HEK293 (cell line): ENCODE data around the gene STAB2.

Experiments
- KLF10 ChIP-seq: fragments of 450-650 bp; IDR thresholded peaks from 2 replicates; pipeline ENCODE4 v1.5.1; 2018; ENCODE audit warnings: missing biosample characterization, mild to moderate bottlenecking, missing genetic modification characterization
- KLF16 ChIP-seq: fragments of 450-650 bp; formaldehyde crosslinking; IDR thresholded peaks from 2 replicates; pipeline ENCODE4 v1.5.1; 2017; ENCODE audit warnings: missing biosample characterization, missing genetic modification characterization
- MYNN ChIP-seq: fragments of 450-650 bp; formaldehyde crosslinking; IDR thresholded peaks from 2 replicates; pipeline ENCODE4 v1.5.1; 2016; ENCODE audit warnings: missing biosample characterization, missing genetic modification characterization, borderline replicate concordance
- PBX3 ChIP-seq: sonication (generic); formaldehyde crosslinking; IDR thresholded peaks from 2 replicates; pipeline ENCODE4 v1.8.1; 2022; ENCODE audit warnings: mild to moderate bottlenecking, moderate library complexity, missing genetic modification reagents
- ZNF18 ChIP-seq: fragments of 450-650 bp; formaldehyde crosslinking; IDR thresholded peaks from 2 replicates; pipeline ENCODE4 v1.5.1; 2016; ENCODE audit warnings: missing biosample characterization, missing genetic modification characterization
- ZNF311 ChIP-seq: fragments of 450-650 bp; formaldehyde crosslinking; IDR thresholded peaks from 2 replicates; pipeline ENCODE4 v1.5.1; 2017; ENCODE audit warnings: missing biosample characterization, missing genetic modification characterization, borderline replicate concordance
- ZNF639 ChIP-seq: fragments of 450-650 bp; formaldehyde crosslinking; IDR thresholded peaks from 2 replicates; pipeline ENCODE4 v1.5.1; 2016; ENCODE audit warnings: missing biosample characterization, missing genetic modification characterization
- ZNF830 ChIP-seq: fragments of 450-650 bp; IDR thresholded peaks from 2 replicates; pipeline ENCODE4 v1.5.0; 2018; ENCODE audit warnings: missing biosample characterization, missing genetic modification characterization, low read depth, mild to moderate bottlenecking, moderate library complexity
- ZSCAN18 ChIP-seq: fragments of 450-650 bp; formaldehyde crosslinking; IDR thresholded peaks from 2 replicates; pipeline ENCODE4 v1.5.1; 2016; ENCODE audit warnings: missing biosample characterization, missing genetic modification characterization

GRCh38 chr12:103557628-103558010 is 29.5 kb upstream of the STAB2 start:
- TF ChIP-seq PBX3 (CRISPR knock-in tag) (no peak), ZNF311 (tag by site-specific recombination) (no peak), MYNN (no peak), ZNF639 (tag by site-specific recombination) (no peak), KLF16 (tag by site-specific recombination) (no peak), KLF10 (tag by site-specific recombination) (no peak), ZNF830 (no peak), ZNF18 (tag by site-specific recombination) (no peak), ZSCAN18 (tag by site-specific recombination) (no peak)
